ENCODE measurements around the gene CCDC92. TPM values are rescaled to one million over a fixed set of nuclear protein-coding genes. Genes with fewer than 3 reads are reported as not detected.

Gene CCDC92, protein sequence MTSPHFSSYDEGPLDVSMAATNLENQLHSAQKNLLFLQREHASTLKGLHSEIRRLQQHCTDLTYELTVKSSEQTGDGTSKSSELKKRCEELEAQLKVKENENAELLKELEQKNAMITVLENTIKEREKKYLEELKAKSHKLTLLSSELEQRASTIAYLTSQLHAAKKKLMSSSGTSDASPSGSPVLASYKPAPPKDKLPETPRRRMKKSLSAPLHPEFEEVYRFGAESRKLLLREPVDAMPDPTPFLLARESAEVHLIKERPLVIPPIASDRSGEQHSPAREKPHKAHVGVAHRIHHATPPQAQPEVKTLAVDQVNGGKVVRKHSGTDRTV
- total RNA-seq = 11.0 and 20.3 TPM in 2 replicates

DNA sequence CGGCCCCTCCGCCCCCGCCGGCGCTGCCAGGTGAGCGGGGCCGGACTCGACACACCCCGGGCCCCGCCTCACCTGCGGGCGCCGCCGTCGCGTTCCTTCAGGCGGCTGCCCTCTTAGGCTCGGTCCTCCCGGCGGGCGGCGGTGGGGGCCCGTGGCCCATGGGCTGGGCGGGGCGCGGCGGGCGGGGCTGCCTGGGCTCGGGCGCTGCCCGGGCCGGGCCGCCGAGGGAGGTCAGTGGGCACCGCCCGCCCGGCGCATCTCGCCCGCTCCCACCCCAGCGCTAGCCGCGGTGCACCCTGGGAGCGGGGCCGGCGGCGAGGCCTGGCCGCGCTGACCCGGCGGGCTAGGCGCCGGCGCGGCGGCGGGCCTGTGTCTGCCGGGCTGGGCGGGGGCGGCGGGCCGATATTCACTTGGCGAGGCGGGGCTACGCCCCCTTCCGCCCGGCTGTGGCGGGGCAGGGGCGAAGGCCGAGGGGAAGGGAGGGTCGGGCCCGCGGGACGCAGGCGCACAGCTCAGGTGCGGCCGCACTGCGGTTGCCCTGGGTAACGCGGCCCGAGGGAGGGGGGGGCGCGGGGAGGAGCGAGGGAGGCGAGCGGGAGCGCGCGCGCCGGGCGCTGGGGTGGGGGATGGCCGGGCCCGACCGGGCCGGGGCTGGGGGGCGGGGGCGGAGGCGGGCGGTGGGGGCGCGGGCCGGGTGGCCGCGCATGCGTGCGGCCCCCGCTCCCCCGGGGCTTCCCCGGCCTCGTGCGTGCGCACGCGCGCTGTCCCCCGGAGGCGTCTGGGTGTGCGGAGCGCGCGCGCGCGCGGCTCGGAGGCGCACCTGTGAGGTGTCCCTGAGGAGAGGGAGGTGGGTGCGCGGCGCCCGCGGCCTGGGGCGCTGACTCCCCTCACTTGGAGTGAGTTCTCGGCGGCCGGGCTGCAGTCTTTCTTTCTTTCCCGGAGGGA lies at the start of gene CCDC92, which contains the start of gene ZNF664:
CCDC92 (minus strand) TSS at position 375 of the 945 bp plus-strand sequence. CDS start 28,526 bp downstream, outside the sequence.
ZNF664 (plus strand) TSS at position 759 of the 945 bp plus-strand sequence. CDS start 38,930 bp downstream, outside the sequence.

Other genes with a start within 250 kb of the CCDC92 start
- gene DNAH10, start 210.5 kb downstream of the CCDC92 start, total RNA-seq = 0.32 and 0.52 TPM in 2 replicates
- 19.8 and 55.7 TPM in 2 replicates for gene ZNF664, start 384 bp upstream of the CCDC92 start, total RNA-seq